HG03575 (cell line): ENCODE measurements around the gene BRIX1.
"Not testable (repeated sequence)": the region's sequence is repeated elsewhere in the genome, so short reads cannot be mapped to it uniquely, and the experiment has no call there.

Source experiments
- ATAC-seq: cut with Tn5 transposase; IDR thresholded peaks from one replicate; pipeline ENCODE4 v1.9.1; 2021; ENCODE audit not compliant: unreplicated experiment, insufficient number of reproducible peaks, low FRiP score; ENCODE audit errors: extremely low read depth

BRIX1 gene

DNA sequence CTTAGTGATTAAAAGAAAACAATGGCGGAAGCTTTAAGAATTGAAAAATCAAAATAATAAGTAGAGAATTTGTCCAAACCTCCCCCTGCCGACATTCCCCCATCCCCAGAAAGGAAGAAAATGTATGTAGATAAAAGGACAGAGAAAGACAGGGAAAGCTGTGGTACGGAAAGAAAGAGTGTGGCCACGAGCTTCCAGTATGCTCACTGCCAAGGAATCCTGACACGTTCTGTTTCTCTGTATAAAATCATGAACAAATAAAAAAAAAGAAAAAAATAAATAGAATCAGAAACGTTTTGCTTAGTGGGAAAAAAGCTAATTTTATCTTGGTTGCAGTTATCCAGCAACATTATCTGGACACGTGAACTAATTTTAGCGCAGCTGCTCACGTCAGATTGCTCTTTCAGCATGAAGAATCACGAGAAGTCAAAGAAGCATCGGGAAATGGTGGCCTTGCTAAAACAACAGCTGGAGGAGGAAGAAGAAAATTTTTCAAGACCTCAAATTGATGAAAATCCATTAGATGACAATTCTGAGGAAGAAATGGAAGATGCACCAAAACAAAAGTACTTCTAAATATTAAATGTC is 29.0 kb downstream of the BRIX1 start:
- no peak for ATAC-seq

DNA sequence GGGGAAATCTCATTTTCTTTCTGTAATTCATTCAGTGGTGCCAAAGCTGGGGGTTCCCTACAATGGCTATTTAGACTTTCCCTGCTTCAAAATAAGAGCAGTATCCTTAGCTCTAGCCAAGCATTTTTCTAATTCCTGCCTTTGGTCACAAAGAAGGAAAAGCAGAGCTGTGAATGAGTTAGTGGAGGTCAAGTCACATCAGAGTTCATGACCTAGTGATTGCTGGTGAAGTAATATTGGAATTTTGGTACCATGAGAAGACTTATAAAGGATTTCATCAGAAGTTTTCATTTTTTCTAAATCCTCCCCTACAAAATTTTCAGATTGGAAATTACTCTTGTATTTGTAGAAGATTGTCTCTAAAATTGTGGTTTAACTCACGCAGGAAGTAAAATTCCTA is 41.8 kb downstream of the BRIX1 start:
- no peak for ATAC-seq

DNA sequence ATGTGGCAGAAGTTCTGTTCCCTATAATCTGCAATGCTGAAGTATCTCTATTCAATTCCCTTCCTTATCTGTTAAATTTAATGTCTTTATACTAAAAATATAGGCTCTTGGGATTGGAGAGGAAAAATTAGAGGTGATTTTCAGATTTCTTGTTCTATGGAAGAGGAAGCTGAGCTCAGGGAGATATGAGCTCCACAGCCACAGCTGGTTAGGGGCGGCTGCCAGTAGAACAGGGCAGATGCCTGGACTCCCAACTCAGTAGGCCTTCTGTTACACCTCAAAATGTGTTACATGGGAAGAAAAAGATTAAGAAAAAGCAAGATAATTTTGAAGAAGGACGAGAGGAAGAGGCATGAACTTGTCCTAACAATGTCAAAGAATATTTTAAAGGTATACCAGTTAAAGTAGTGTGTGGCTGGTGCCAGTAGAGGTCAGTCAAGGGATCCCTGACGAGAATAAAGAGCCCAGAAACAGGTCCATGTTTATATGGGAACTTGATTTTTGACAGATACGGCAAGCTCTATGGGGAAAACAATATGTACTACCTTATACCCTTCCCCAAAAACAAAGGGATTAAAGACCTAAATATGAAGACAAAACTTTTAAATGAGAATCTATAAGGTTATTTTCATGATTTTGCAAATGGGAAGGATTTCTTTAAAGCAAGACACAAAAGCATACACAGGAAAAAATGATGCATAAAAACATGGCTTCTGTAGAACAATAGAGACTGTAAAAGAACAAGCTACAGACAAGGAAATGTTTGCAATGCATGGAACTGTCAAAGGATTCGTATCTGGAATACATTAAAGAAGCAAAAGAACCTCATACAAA is 42.6 kb downstream of the BRIX1 start:
- no peak for ATAC-seq

DNA sequence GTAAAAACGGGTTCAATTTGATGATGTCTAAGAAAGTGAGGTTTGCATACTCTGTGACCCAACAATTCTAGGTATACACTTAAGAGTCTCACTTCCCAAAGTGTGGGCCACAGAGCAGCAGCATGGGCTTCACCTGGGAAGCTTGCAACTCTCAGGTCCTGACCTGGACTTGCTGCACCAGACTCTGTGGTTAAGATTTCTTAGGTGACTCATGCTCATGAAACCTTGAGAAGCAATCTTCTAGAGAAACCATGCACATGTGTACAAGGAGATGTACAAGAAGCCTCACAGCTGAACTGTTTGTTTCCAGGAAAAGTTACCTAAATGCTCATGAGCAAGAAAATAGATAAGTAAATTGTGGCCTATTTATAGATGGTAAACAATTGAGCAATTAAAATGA is 43.8 kb downstream of the BRIX1 start:
- ATAC-seq: peak; percentile 95

DNA sequence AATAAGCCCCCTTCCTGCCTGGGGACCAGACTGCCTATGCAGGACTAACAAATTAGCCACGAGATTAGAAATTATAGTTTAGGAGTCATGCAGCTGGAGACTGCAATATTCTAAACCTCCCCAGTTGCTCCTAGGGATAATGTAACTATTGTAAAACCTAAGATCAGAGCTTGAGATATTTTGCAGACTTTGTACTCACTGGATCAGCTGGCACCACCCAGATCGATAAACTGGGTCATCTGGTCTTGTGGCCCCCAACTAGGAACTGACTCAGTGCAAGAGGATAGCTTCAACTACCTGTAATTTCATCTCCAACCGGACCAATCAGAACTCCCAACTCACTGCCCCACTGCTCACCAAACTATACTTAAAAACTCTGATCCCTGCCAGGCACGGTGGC is 52.0 kb downstream of the BRIX1 start:
- ATAC-seq: no peak

DNA sequence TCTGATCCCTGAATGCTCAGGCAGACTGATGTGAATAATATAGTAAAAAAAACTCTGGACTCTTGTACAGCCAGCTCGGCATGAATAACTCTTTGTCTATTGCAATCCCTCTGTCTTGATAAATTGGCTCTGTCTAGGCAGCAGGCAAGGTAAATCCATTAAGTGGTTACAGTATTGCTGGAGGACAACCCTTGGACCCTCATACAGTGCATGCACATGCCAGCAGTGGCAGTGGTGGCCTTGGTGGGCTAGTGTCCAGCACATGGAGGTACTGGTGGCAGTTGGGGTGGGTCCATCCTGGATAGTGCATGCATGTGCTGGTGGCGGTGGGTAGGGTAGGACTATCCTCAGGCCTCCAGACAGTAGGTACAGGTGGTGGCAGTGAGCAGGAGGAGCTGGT is 52.7 kb downstream of the BRIX1 start:
- ATAC-seq: no peak

DNA sequence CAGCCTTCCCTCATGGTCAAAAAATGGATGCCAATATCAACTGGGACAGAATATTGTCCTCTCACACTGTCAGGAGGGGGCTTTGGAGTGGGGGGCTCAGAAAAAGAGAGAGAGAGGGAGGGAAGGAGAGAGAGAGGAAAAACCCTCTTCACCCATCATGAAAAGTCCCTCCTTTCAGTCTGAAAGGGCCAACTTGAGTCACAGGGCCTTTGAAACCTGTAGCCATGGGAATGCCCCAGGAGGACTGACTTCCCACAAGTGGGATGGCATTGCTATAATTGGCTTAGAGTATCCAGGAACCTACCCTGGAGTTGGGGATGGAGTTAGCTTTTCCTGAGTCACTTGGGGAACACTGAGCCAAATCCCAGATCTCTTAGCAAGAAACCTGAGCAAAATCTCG is 55.0 kb downstream of the BRIX1 start:
- ATAC-seq: no peak

DNA sequence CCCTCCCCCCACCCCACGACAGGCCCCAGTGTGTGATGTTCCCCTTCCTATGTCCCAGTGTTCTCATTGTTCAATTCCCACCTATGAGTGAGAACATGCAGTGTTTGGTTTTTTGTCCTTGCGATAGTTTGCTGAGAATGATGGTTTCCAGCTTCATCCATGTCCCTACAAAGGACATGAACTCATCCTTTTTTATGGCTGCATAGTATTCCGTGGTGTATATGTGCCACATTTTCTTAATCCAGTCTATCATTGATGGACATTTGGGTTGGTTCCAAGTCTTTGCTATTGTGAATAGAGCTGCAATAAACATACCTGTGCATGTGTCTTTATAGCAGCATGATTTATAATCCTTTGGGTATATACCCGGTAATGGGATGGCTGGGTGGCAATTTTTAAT is 56.1 kb downstream of the BRIX1 start:
- ATAC-seq: not testable (repeated sequence)
